Measurements from ENCODE around the gene SH3TC1. TPM values are rescaled to one million over a fixed set of nuclear protein-coding genes. Genes with fewer than 3 reads are reported as not detected.

The SH3TC1 gene
- total RNA-seq, 4 donors from 2014 or later, result 10.1 to 15.9 (median 11.1) TPM

DNA sequence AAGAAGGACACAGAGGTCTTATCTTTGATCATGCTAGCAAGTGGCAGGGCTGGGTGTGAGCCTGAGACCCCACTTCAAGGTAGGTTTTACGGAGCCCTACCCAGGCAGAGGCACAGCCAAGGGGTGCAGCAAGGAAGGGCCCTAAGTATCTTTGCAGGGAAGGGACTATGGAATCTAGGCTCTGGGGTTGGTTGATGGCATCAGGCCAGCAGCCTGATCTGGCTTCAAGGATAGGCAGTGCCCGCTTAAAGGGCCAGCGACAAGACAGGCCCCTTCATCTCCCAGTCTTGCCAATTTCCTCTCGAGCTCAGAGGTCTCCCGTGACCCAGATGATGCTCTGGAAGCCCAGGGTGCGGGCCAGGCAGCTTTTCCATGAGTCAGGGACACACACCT, 46.2 kb upstream of the SH3TC1 start:
- no peak for DNase-seq (ENCODE audit: low spot score in 2 of 2)
- no peak overlapping the region for H3K4me3 ChIP-seq (ENCODE audit: low read depth, poor library complexity, severe bottlenecking)
- WGBS, 2 donors, result 58 to 74% methylated on average over 6 of the region's 6 CpGs
- intact Hi-C loops (cut with DNase I; ENCODE audit: low total_unique reads), result no loop called here
- TF ChIP-seq POLR2A (IDR thresholded peaks at IDR 0.05), result no peak
- TF ChIP-seq, protein P1, sequence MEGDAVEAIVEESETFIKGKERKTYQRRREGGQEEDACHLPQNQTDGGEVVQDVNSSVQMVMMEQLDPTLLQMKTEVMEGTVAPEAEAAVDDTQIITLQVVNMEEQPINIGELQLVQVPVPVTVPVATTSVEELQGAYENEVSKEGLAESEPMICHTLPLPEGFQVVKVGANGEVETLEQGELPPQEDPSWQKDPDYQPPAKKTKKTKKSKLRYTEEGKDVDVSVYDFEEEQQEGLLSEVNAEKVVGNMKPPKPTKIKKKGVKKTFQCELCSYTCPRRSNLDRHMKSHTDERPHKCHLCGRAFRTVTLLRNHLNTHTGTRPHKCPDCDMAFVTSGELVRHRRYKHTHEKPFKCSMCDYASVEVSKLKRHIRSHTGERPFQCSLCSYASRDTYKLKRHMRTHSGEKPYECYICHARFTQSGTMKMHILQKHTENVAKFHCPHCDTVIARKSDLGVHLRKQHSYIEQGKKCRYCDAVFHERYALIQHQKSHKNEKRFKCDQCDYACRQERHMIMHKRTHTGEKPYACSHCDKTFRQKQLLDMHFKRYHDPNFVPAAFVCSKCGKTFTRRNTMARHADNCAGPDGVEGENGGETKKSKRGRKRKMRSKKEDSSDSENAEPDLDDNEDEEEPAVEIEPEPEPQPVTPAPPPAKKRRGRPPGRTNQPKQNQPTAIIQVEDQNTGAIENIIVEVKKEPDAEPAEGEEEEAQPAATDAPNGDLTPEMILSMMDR (IDR thresholded peaks at IDR 0.05), result no peak

DNA sequence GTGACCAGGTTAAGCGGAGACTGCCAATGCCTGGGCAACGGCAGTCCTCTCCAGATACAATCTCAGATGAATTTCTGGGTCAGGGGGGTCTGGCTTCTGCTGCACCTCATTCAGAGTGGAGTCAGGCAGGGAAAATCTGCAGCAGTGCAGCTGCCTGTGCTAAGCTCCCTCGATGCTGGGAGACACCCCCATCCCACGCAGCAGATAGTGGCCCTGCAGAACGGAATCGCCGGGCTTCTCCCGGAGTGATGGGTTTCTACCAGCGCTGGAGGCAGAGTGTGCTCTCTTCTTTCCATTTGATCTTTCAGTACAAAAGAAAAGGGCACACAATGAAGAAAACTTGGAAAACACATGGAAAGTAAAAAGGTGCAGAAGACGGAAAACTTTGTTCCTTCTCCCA, 45.6 kb upstream of the SH3TC1 start:
- 83% methylated on average over 10 of the region's 10 CpGs for WGBS, 2 donors
- TF ChIP-seq, protein P1 (IDR thresholded peaks at IDR 0.05), result no peak
- no peak for TF ChIP-seq POLR2A (IDR thresholded peaks at IDR 0.05)
- DNase-seq (ENCODE audit: low spot score in 2 of 2), result no peak
- no peak overlapping the region for H3K4me3 ChIP-seq (ENCODE audit: low read depth, poor library complexity, severe bottlenecking)
- intact Hi-C loops (cut with DNase I; ENCODE audit: low total_unique reads), result no loop called here

DNA sequence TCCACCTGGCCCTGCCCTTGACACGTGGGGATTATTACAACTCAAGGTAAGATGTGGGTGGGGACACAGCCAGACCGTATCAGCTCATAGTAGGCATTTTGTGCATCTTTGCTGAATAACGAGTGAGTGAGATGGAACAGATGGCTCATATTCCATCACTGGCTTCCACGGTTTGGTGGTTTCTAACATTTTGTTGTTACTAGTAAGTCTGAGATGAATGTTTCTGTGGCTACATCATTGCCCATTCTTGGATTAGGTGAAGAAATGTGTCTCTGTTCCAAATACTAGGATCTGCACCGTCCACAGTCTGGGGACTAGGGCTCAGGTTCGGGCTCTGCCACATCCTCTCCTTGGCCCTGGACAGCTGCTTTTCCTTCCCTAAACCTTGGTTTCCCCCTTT, 44.0 kb upstream of the SH3TC1 start:
- no peak overlapping the region for H3K4me3 ChIP-seq (ENCODE audit: low read depth, poor library complexity, severe bottlenecking)
- TF ChIP-seq POLR2A (IDR thresholded peaks at IDR 0.05), result no peak
- TF ChIP-seq, protein P1 (IDR thresholded peaks at IDR 0.05), result no peak
- intact Hi-C loops (cut with DNase I; ENCODE audit: low total_unique reads), result no loop called here
- 77 to 85% methylated on average over 6 of the region's 6 CpGs for WGBS, 2 donors
- DNase-seq (ENCODE audit: low spot score in 2 of 2), result no peak

DNA sequence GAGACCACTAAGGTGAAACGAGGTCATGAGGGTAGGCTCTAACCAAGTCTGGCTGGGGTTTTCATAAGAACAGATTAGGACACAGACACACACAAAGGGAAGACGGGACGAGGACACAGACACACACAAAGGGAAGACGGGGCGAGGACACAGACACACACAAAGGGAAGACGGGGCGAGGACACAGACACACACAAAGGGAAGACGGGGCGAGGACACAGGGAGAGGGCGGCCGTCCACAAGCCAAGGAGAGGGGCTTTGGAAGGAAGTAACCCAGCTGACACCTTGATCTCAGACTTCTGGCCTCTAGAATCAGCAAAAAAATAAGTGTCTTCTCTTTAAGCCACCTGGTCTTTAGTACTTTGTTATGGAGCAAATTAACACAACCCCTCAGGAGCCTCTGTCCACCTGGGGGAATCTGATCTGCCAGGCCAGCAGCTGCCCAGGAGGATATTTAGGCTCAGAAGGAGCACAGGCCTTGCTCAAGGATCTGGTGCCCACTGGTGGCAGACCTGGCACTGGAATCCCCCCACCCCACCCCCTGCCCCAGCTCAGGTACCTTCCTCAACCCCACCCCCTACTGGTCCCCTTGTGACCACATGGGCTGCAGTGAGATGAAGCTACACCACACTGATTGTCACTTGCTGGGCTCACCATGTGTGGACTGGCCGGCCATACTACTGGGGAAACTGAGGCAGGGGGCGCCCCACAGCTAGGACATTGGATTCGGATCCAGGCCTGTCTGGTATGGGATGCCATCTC, 43.2 kb upstream of the SH3TC1 start:
- intact Hi-C loops (cut with DNase I; ENCODE audit: low total_unique reads), result no loop called here
- TF ChIP-seq, protein P1 (IDR thresholded peaks at IDR 0.05), result no peak
- no peak for TF ChIP-seq POLR2A (IDR thresholded peaks at IDR 0.05)
- H3K4me3 ChIP-seq (ENCODE audit: low read depth, poor library complexity, severe bottlenecking), result no peak overlapping the region
- DNase-seq (ENCODE audit: low spot score in 2 of 2), result no peak
- 89 to 95% methylated on average over 13 of the region's 14 CpGs for WGBS, 2 donors

GRCh38 chr4:8156617-8157016, 42.5 kb upstream of the SH3TC1 start:
- DNase-seq (ENCODE audit: low spot score in 2 of 2), result no peak
- intact Hi-C loops (cut with DNase I; ENCODE audit: low total_unique reads), result no loop called here
- TF ChIP-seq, protein P1 (IDR thresholded peaks at IDR 0.05), result no peak
- WGBS, 2 donors, result 63 to 69% methylated on average over 6 to 8 of the region's 8 CpGs
- no peak overlapping the region for H3K4me3 ChIP-seq (ENCODE audit: low read depth, poor library complexity, severe bottlenecking)

- intact Hi-C loops (cut with DNase I; ENCODE audit: low total_unique reads), result no loop called here
- DNase-seq (ENCODE audit: low spot score in 2 of 2), result no peak
- TF ChIP-seq POLR2A (IDR thresholded peaks at IDR 0.05), result no peak
- TF ChIP-seq, protein P1 (IDR thresholded peaks at IDR 0.05), result no peak
- WGBS, 2 donors, result 12 to 15% methylated on average over 15 of the region's 15 CpGs
- H3K4me3 ChIP-seq (ENCODE audit: low read depth, poor library complexity, severe bottlenecking), result no peak overlapping the region
Measured at GRCh38 chr4:8157496-8157895, 41.6 kb upstream of the SH3TC1 start.
